IPS-20b (cell line): ENCODE data around the gene TMEM239.

Experiments used
- H3K27ac ChIP-seq: one replicate; pipeline ENCODE4 v1.5.1; 2013; ENCODE audit warnings: low read length
- H3K27me3 ChIP-seq: 2 replicates; pipeline ENCODE4 v1.6.1; 2013; ENCODE audit warnings: mild to moderate bottlenecking, low read length, inconsistent platforms; ENCODE audit not compliant: insufficient read depth
- H3K36me3 ChIP-seq: 2 replicates; pipeline ENCODE4 v1.6.1; 2013; ENCODE audit warnings: low read depth, mild to moderate bottlenecking, inconsistent platforms, low read length, moderate library complexity; ENCODE audit not compliant: insufficient read depth
- H3K4me1 ChIP-seq: 2 replicates; pipeline ENCODE4 v1.6.1; 2013; ENCODE audit warnings: mild to moderate bottlenecking, control low read depth, inconsistent platforms, low read length, moderate library complexity; ENCODE audit not compliant: insufficient read depth
- H3K4me3 ChIP-seq: 2 replicates; pipeline ENCODE4 v1.5.1; 2013; ENCODE audit warnings: mild to moderate bottlenecking, low read length, inconsistent platforms
- H3K9ac ChIP-seq: 2 replicates; pipeline ENCODE4 v1.6.1; 2013; ENCODE audit warnings: low read depth, mild to moderate bottlenecking, inconsistent platforms, low read length, moderate library complexity
- H3K9me3 ChIP-seq: 2 replicates; pipeline ENCODE4 v1.6.1; 2013; ENCODE audit warnings: mild to moderate bottlenecking, low read depth, low read length, inconsistent platforms; ENCODE audit not compliant: insufficient read depth

TMEM239 gene

DNA sequence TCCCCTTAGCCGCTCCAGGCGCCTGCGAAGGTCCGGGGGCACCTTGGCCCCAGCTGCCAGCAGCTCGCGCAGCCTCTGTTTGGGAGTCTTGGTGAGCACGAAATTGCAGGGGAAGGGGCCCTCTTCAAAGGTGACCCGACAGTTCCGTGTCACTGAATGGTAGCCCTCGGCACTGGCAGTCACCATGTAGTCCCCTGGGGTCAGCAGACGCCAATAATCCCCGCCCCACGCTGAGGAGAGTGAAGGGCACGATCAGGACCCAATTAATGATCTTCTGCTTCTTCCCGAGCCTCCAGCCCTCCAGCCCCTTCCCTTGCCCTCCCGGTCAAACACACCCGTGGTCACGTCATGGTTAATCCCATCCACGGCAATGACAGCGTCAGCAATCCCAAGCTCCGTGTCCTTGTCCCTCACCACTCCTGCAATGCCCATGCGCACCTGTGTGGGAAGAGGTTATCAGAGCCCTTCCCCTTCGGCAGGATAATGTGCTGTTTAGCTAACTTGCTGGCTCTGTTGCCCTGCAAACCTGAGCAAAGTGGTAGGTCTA is 21.9 kb upstream of the TMEM239 start:
- Histone ChIP-seq H3K27ac (no peak overlapping the region), H3K4me3 (no peak overlapping the region), H3K27me3 (no peaks in the 10 kb centered on the region), H3K4me1 (peaks cover 3% of the 10 kb centered on the region; the same call in 1 of the 2 replicates), H3K9me3 (no peaks in the 10 kb centered on the region), H3K9ac (no peak overlapping the region), H3K36me3 (peaks cover 52% of the 10 kb centered on the region)

DNA sequence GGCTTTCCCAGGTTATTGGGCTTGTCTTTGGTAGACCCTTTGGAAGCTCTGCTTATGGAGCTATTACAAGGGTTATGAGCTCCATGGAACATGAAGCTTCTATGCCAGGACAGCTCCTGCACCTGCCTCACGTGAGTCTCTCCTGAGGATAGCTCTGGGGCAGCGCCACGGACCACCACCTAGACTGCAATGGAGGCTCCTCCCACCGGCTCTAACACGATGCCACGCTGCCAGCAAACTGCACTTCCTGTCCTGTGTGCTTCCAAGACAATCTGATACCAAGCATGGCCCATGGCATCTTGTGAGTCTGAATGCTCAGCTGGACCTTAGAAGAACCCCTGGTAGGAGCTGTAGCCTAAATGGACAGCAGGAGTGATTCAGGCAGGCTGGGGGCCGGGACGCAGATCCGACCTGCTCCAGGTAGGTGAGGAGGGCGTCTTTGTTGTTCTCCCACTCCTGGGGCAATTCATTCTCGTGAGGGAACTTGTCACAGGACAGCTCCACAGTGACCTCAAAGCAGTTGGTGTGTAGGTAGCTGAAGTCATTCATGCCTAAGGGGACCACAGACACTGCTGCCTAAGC is 21.2 kb upstream of the TMEM239 start:
- no peak overlapping the region for H3K9ac ChIP-seq
- no peaks in the 10 kb centered on the region for H3K9me3 ChIP-seq
- H3K36me3 ChIP-seq: peaks cover 52% of the 10 kb centered on the region
- H3K4me3 ChIP-seq: no peak overlapping the region
- peaks cover 5% of the 10 kb centered on the region; the same call in 1 of the 2 replicates for H3K4me1 ChIP-seq
- peaks cover 6% of the 10 kb centered on the region; the same call in 1 of the 2 replicates for H3K27me3 ChIP-seq
- H3K27ac ChIP-seq: no peak overlapping the region

GRCh38 chr20:2795451-2795850 is 20.7 kb upstream of the TMEM239 start:
- H3K36me3 ChIP-seq: peaks cover 52% of the 10 kb centered on the region
- no peak overlapping the region for H3K4me3 ChIP-seq
- peaks cover 5% of the 10 kb centered on the region; the same call in 1 of the 2 replicates for H3K4me1 ChIP-seq
- H3K9me3 ChIP-seq: no peaks in the 10 kb centered on the region
- H3K9ac ChIP-seq: no peak overlapping the region
- peaks cover 7% of the 10 kb centered on the region; the same call in 1 of the 2 replicates for H3K27me3 ChIP-seq
- no peak overlapping the region for H3K27ac ChIP-seq

DNA sequence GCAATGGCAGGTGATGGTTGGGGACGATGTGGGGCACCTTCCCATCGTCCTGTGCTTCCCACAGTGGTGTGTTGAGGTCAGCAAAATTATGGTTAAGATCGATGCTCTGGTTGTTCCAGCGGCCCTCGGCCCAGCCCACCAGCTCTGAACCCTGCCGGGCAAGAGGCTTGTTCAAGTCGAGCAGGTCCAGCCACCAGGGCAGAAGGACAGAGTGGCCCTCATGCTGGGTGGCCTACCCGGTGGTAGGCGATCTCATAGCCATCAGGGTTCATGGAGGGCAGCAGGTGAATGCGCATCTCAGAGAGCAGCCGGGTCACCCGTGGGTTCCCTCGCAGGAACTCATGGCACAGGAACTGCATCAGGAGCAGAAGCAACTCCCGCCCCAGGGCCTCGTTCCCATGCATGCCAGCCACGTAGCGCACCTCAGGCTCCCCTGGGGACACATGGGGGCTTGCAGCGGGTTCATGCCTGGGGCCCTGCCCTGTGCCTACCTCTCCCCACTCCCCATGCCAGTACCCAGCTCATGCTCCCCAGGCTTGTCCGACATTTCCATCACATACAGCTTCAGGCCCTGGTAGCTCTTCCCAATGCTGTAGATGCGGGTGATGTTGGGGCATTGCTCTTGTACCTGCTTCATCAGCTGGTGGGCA is 20.0 kb upstream of the TMEM239 start:
- H3K4me1 ChIP-seq: peaks cover 10% of the 10 kb centered on the region; the same call in 1 of the 2 replicates
- no peak overlapping the region for H3K9ac ChIP-seq
- H3K9me3 ChIP-seq: no peaks in the 10 kb centered on the region
- peaks cover 52% of the 10 kb centered on the region for H3K36me3 ChIP-seq
- H3K27me3 ChIP-seq: peaks cover 13% of the 10 kb centered on the region
- H3K4me3 ChIP-seq: no peak overlapping the region
- H3K27ac ChIP-seq: no peak overlapping the region

- peaks cover 12% of the 10 kb centered on the region; the same call in 1 of the 2 replicates for H3K4me1 ChIP-seq
- no peak overlapping the region for H3K9ac ChIP-seq
- H3K36me3 ChIP-seq: peaks cover 52% of the 10 kb centered on the region
- H3K27me3 ChIP-seq: peaks cover 25% of the 10 kb centered on the region
- H3K27ac ChIP-seq: no peak overlapping the region
- H3K9me3 ChIP-seq: no peaks in the 10 kb centered on the region
- no peak overlapping the region for H3K4me3 ChIP-seq
These were observed 18.8 kb upstream of the TMEM239 start for GRCh38 chr20:2797136-2797983.

GRCh38 chr20:2798095-2798805 is 17.9 kb upstream of the TMEM239 start:
- Histone ChIP-seq H3K9me3 (no peaks in the 10 kb centered on the region), H3K9ac (no peak overlapping the region), H3K4me3 (no peak overlapping the region; the same call in 1 of the 2 replicates), H3K27me3 (peaks cover 34% of the 10 kb centered on the region), H3K36me3 (peaks cover 52% of the 10 kb centered on the region), H3K27ac (no peak overlapping the region), H3K4me1 (peaks cover 12% of the 10 kb centered on the region; the same call in 1 of the 2 replicates)

DNA sequence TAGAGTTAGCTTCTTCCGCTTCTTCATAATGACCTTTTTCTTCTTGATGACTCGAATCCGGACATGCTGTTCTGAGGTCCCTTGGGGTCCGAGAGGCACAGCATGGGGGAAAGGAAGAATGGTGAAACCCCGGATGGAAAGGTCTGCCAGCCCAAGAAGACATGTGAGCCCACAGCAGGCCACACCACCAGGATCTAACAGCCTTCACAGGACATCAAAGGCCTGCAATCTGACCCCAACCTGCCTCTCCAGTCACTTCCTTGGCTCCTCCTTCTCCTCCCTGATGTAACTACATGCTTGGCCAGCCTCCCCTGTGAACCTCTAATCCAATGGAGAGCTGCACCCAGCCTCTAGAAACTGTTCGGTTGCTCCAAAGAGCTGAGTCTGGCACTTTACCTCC is 17.4 kb upstream of the TMEM239 start:
- Histone ChIP-seq H3K4me3 (peak overlapping the region; percentile 89; the same call in 1 of the 2 replicates), H3K9ac (peak overlapping the region; percentile 85; the same call in 1 of the 2 replicates), H3K27ac (no peak overlapping the region), H3K9me3 (no peaks in the 10 kb centered on the region), H3K27me3 (peaks cover 40% of the 10 kb centered on the region), H3K36me3 (peaks cover 49% of the 10 kb centered on the region), H3K4me1 (peaks cover 12% of the 10 kb centered on the region; the same call in 1 of the 2 replicates)

DNA sequence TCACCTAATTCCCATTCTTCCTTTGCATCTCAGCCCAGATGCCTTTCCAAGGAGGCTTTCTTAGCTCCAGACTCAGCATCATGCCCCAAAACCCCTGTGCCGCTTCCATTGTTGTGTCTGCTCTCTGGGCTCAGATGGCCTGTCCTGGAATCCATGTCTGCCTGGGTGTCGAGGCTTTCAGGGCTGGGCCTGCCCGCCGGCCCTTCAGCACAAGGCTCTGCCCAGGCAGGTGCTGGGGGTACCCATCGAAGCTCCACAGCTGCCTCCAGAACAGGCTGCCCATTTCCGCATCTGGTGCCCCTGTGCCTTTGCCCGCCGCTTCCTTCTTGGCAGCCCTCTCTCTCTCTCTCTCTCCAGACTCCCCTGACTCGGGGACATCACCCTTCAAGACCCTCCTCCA is 16.9 kb upstream of the TMEM239 start:
- H3K9ac ChIP-seq: peak overlapping the region; percentile 85; the same call in 1 of the 2 replicates
- no peaks in the 10 kb centered on the region for H3K9me3 ChIP-seq
- no peak overlapping the region for H3K27ac ChIP-seq
- H3K4me3 ChIP-seq: peak overlapping the region; percentile 89
- peaks cover 12% of the 10 kb centered on the region; the same call in 1 of the 2 replicates for H3K4me1 ChIP-seq
- peaks cover 44% of the 10 kb centered on the region for H3K27me3 ChIP-seq
- H3K36me3 ChIP-seq: peaks cover 46% of the 10 kb centered on the region

- H3K9me3 ChIP-seq: no peaks in the 10 kb centered on the region
- H3K36me3 ChIP-seq: peaks cover 39% of the 10 kb centered on the region
- H3K4me1 ChIP-seq: peaks cover 12% of the 10 kb centered on the region; the same call in 1 of the 2 replicates
- no peak overlapping the region for H3K27ac ChIP-seq
- H3K27me3 ChIP-seq: peaks cover 51% of the 10 kb centered on the region
- H3K9ac ChIP-seq: peak overlapping the region; percentile 85; the same call in 1 of the 2 replicates
- peak overlapping the region; percentile 89 for H3K4me3 ChIP-seq
These were observed 16.3 kb upstream of the TMEM239 start for GRCh38 chr20:2799688-2800520.

DNA sequence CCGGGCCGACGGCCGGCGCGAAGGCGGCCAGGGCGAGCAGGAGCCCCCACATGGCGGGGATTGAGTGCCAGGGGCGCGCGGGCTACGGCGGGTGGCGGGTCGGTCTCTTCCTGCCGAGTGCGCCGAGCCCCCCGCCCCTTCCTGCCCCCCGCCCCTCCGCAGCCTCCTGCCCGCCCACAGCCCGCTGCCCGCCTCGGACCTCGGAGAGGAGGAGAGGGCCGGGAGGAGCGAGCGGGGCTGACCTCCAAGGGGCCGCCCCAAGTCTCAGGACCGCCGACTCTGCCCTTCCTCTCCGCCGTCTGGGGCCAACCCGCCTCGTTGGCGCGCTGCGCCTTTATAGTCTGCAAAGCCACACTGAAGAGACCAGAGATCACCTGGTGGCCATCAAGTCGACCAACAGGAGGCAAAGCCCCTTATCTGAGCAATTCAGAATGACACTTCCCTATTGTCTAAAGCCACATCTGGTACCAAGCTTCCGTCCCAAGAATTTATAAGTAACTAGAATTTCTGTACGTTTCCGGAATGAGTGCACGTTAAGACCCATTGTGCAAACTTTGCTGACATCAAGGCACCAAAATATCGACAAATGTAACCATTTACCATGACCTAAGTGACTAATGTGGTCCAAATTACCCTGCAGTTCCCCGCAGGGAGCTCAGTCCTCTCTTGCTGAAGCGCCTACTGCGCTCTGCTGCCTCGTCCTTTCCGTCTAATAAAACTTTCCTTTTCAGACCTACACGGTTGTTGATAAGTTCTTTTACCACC is 15.5 kb upstream of the TMEM239 start, which contains the start of gene CPXM1:
Gene CPXM1, minus strand, starts transcription at position 107 of the 765 bp plus-strand sequence. Its CDS starts 55 bp downstream, at position 52.
- Histone ChIP-seq H3K4me3 (peak within 1 kb of the TSS; percentile 89), H3K4me1 (peaks cover 12% of the 10 kb centered on the region; the same call in 1 of the 2 replicates), H3K9ac (peak within 1 kb of the TSS; percentile 85; the same call in 1 of the 2 replicates), H3K36me3 (peaks cover 31% of the 10 kb centered on the region), H3K9me3 (no peaks in the 10 kb centered on the region), H3K27me3 (peaks cover 59% of the 10 kb centered on the region), H3K27ac (no peak within 1 kb of the TSS)
